Activated CD4-positive, alpha-beta T cell treated with anti-CD3 and anti-CD28 coated beads, Interleukin-2, amount 50 U/mL, for 24 hours (primary cell): ENCODE results near the gene DPY19L3.
"Not testable (repeated sequence)": the region's sequence is repeated elsewhere in the genome, so short reads cannot be mapped to it uniquely, and the experiment has no call there.

Source experiments
- DNase-seq, 2 donors: peaks; one replicate each; pipeline ENCODE4 v3.0.0-alpha.2; 2020; ENCODE audit warnings: low read depth in 1 of 2, low spot score in 1 of 2

DPY19L3 gene

GRCh38 chr19:32405431-32406160 is at the start of gene DPY19L3:
Gene DPY19L3 (plus strand): TSS chr19:32405770. CDS start chr19:32408254, 2,484 bp downstream.
- peak; percentile 89 for DNase-seq

GRCh38 chr19:32357720-32358119 is 47.9 kb upstream of the DPY19L3 start:
- DNase-seq = no peak

GRCh38 chr19:32358321-32358720 is 47.2 kb upstream of the DPY19L3 start:
- no peak for DNase-seq

GRCh38 chr19:32359581-32359980 is 46.0 kb upstream of the DPY19L3 start:
- no peak for DNase-seq

- no peak for DNase-seq
These were observed 43.8 kb upstream of the DPY19L3 start for GRCh38 chr19:32361574-32362317.

GRCh38 chr19:32362318-32362691 is 43.3 kb upstream of the DPY19L3 start:
- no peak for DNase-seq

- no peak for DNase-seq
These were observed 42.4 kb upstream of the DPY19L3 start for GRCh38 chr19:32363175-32363574.

GRCh38 chr19:32363632-32364031 is 41.9 kb upstream of the DPY19L3 start:
- DNase-seq = no peak

- no peak for DNase-seq
These were observed 41.5 kb upstream of the DPY19L3 start for GRCh38 chr19:32364040-32364439.

GRCh38 chr19:32367063-32367462 is 38.5 kb upstream of the DPY19L3 start:
- no peak for DNase-seq

- no peak for DNase-seq
These were observed 37.5 kb upstream of the DPY19L3 start for GRCh38 chr19:32367948-32368536.

GRCh38 chr19:32368787-32369186 is 36.8 kb upstream of the DPY19L3 start:
- no peak for DNase-seq

- DNase-seq = no peak
These were observed 32.6 kb upstream of the DPY19L3 start for GRCh38 chr19:32372726-32373517.

- DNase-seq = no peak
These were observed 31.8 kb upstream of the DPY19L3 start for GRCh38 chr19:32373585-32374295.

GRCh38 chr19:32374362-32374761 is 31.2 kb upstream of the DPY19L3 start:
- DNase-seq = not testable (repeated sequence)

- not testable (repeated sequence) for DNase-seq
These were observed 28.5 kb upstream of the DPY19L3 start for GRCh38 chr19:32377088-32377487.

- no peak for DNase-seq
These were observed 25.3 kb upstream of the DPY19L3 start for GRCh38 chr19:32380269-32380668.

- no peak for DNase-seq
These were observed 17.7 kb upstream of the DPY19L3 start for GRCh38 chr19:32387701-32388392.

- no peak for DNase-seq
These were observed 17.1 kb upstream of the DPY19L3 start for GRCh38 chr19:32388393-32388855.

- no peak for DNase-seq
These were observed 12.7 kb upstream of the DPY19L3 start for GRCh38 chr19:32392901-32393300.
